Measurements from ENCODE around the gene MAP3K5.
"Not testable (repeated sequence)": the region's sequence is repeated elsewhere in the genome, so short reads cannot be mapped to it uniquely, and the experiment has no call there.

The MAP3K5 gene

GRCh38 chr6:136772685-136773472, 19.4 kb downstream of the MAP3K5 start:
- DNase-seq (ENCODE audit: low spot score), result no peak

GRCh38 chr6:136771306-136771705, 21.0 kb downstream of the MAP3K5 start:
- DNase-seq (ENCODE audit: low spot score), result no peak

GRCh38 chr6:136769759-136770158, 22.5 kb downstream of the MAP3K5 start:
- no peak for DNase-seq (ENCODE audit: low spot score)

- no peak for DNase-seq (ENCODE audit: low spot score)
Measured at GRCh38 chr6:136769124-136769523, 23.2 kb downstream of the MAP3K5 start.

DNA sequence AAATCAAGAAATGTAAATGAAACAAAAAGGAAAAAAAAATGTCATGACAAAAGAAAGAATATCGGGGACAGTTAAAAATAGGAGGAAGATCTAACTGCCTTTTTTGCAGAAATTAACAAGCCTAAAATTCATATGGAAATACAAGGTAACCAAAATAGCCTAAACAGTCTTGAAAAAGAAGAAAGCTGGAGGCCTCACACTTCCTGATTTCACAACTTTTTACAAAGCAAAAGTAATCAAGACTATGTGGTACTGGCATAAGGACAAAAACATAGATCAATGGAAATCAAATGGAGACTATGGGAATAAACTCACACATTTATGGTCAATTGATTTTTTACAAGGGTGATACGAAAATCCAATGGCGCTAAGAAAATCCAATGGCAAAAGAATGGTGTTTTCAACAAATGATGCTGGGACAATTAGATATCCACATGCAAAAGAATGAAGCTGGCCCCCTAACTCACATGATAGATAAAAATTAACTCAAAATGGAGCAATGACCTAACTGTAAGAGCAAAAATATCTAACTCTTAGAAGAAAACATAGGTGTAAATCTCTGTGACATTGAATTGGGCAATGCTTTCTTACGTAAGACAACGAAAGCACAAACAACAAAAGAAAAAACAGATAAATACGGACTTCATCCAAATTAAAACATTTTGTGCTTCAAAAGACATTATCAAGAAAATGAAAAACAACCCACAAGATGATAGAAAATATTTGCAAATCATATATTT, 24.5 kb downstream of the MAP3K5 start:
- DNase-seq (ENCODE audit: low spot score), result no peak

- no peak for DNase-seq (ENCODE audit: low spot score)
Measured at GRCh38 chr6:136767103-136767502, 25.2 kb downstream of the MAP3K5 start.

DNA sequence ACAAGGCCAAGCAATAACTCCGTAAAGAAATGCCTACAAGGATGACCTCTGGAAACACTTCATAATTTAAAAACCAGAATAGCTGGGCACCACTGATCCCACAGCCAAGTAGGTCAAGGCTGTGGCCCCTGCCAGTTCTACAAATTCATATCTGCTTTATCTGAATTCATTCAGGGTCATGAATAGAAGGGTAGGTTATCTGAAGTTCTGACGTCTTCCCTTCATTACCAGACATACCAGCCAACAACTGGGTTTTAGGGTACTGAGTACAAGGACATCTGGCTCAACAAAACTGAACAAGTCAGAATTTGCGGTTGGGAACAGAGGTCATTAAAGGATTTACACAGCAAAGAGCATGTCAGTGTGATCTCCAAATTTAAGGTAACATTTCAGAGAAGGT, 26.0 kb downstream of the MAP3K5 start:
- no peak for DNase-seq (ENCODE audit: low spot score)

DNA sequence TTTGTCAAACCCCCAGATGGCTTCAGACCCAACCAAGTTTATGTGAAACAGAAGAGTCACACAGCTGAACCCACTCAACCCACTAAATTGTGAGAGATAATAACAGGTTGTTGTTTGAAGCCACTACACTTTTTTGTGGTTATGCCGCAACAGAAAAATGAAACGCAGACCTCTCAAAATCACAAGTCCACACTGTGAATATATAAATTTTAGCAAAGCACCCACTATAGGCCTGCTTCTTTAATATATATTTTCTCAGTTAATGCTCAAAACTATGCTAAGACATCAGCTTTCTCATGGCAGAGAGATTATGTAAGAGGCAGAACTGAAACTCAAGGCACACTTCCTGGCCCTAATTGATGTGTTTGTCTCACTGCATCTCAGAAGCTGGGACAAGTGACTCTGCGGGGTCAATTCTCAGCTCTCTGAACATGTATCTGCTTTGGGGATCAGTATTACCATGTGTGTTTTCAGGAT, 27.7 kb downstream of the MAP3K5 start:
- peak; percentile 36 for DNase-seq (ENCODE audit: low spot score)

- DNase-seq (ENCODE audit: low spot score), result no peak
Measured at GRCh38 chr6:136763716-136764516, 28.4 kb downstream of the MAP3K5 start.

- no peak for DNase-seq (ENCODE audit: low spot score)
Measured at GRCh38 chr6:136763255-136763654, 29.0 kb downstream of the MAP3K5 start.

DNA sequence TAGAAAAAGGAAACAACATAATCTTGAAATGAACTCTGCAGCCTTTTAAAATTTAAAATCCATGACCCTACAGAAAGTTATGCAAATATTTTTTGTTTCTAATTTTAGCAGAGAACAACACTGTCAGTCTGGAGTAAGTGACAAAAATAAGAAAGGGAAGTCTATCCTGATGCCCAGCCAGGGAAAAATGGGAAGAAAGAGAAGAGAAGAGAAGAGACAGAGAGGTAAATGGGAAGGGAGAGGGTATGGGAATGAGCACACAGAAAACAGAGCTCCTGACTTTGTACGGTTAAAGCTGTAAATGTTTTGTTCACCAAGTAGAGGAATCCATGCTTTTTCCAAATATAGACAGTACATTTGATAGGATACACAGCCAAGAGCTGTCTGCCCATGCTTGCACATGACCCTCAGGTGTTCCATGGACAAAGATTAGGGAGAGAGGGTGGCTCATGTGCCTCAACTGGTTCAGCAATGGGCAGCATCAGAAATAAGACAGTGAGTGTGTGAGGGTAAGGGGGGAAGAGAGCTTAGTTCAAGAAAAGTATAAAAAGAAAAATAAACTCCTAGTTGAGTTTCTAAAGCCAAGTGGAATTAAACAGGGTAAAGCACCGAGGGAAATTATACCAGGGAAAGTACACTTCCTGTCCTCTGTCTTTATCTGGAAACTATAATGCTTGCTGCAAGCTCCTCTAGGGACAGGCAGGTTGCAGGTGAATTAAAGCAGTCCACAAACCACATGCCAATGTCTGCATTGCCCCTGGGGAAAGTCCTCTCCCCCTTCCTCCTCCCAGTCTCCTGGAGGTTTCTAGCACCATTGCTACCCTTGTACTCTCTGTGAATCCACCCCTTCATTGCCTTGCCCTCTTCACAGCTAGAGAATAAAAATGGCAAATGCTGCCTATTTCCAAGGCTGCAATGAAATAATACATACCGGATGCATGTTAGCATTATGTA, 30.0 kb downstream of the MAP3K5 start:
- DNase-seq (ENCODE audit: low spot score), result no peak

- DNase-seq (ENCODE audit: low spot score), result no peak
Measured at GRCh38 chr6:136761227-136761922, 30.9 kb downstream of the MAP3K5 start.

DNA sequence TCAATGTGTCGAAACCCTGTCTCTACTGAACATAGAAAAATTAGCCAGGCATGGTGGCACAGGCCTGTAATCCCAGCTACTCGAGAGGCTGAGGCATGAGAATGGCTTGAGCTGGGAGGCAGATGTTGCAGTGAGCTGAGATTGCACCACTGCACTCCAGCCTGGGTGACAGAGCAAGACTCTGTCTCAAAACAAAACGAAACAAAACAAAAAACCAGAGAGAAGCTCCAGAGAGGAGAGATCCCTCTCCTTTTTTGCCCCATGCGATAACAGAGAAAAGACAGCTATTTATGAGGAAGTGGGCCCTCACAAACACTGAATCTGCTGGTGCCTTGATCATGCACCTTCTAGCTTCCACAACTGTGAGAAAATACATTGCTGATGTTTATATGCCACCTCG, 31.5 kb downstream of the MAP3K5 start:
- DNase-seq (ENCODE audit: low spot score), result not testable (repeated sequence)

- no peak for DNase-seq (ENCODE audit: low spot score)
Measured at GRCh38 chr6:136757150-136757549, 35.1 kb downstream of the MAP3K5 start.

- no peak for DNase-seq (ENCODE audit: low spot score)
Measured at GRCh38 chr6:136754820-136755219, 37.5 kb downstream of the MAP3K5 start.

GRCh38 chr6:136753624-136754023, 38.7 kb downstream of the MAP3K5 start:
- no peak for DNase-seq (ENCODE audit: low spot score)

DNA sequence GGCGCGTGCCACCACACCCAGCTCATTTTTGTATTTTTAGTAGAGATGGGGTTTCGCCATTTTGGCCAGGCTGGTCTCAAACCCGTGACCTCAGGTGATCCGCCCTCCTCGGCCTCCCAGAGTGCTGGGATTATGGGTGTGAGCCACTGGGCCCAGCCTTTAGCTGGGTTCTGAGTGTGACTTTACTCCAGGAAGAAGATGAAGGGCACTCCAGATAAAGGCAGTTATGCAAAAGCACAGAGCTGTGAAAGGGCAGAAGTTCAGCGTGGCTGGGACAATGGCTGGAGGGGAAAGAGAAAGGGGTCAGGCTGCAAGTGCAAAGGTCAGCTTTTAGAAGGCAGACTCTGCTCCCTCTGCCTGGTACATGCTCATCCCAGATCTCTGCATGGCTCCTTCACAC, 39.7 kb downstream of the MAP3K5 start:
- no peak for DNase-seq (ENCODE audit: low spot score)

GRCh38 chr6:136751991-136752390, 40.3 kb downstream of the MAP3K5 start:
- no peak for DNase-seq (ENCODE audit: low spot score)

DNA sequence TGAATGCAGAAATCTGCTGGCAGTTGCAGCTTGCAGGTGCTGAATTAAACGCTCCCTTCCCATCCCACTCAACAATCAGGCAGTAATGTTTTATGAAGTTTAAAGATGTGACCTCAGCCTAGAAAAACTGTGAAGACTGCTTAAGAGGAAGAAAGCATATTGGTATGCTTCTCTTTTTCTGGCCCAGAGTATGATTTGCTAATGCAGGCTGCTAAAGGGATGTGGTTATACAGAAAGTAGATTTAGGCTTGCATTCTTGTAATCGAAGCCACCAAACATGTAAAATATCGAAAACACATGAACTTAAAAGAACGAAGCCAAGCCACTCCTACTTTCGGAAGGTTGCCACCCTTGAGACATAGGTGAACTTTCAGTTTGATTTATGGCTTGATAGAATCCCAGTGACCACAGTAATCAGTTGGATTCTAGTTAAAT, 40.7 kb downstream of the MAP3K5 start:
- DNase-seq (ENCODE audit: low spot score), result no peak

DNA sequence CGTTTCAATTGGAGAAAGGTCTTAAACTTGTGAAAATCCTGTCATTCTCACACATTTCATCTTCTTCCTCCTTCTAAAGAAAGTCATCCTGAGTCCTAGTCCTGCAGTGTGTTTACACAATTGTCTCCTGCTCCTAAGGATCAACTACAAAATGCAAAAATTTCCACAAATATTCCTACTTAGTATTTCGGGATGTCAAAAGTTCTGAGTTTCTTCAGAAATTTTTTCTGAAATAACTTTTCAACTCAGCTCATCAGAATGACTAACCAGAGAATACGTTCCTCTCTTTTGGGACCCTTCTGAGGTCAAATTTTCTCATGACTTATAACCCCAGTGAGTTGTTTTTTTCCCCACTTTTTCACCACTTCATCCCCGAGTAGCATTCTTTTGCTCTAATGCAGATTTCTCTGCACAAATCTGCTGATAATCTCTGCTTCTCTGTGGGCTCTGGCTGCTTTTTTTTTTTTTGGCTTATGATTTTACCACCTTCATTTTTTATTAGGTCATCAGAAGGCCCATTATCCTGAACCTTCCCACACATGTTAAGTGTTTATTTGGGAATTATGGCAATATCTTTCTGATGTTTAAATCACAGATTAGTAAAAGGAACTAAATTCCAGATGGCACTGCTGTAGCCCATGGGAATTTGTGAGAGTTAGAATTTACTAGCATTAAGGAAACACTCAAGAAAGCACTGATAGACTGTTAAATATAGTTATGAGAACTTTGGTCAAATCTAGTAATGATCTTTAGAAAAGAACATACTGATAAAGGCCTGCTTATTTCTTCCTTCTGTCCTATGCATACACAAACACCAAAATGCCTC, 41.4 kb downstream of the MAP3K5 start:
- no peak for DNase-seq (ENCODE audit: low spot score)

Data from germinal center (tissue), 1 donor.